H1 (cell line): ENCODE data around the gene IL3. TPM values are rescaled to one million over a fixed set of nuclear protein-coding genes. Genes with fewer than 3 reads are reported as not detected.

ENCODE experiments used
- ASH2L ChIP-seq: fragments of 200-600, 300-600 bp; sonication (generic); IDR thresholded peaks from one replicate; pipeline ENCODE4 v1.7.1; 2017; ENCODE audit warnings: low read length
- MAFK ChIP-seq: IDR thresholded peaks from 2 replicates; pipeline ENCODE4 v1.6.1; 2012; ENCODE audit warnings: low read depth, mild to moderate bottlenecking, improper control_type of control experiment, low read length
- NANOG ChIP-seq: IDR thresholded peaks from 2 replicates; pipeline ENCODE4 v1.6.1; 2011; ENCODE audit warnings: low read length, low read depth, mild to moderate bottlenecking, inconsistent platforms; ENCODE audit not compliant: insufficient read depth, poor library complexity, severe bottlenecking
- POU5F1 ChIP-seq: IDR thresholded peaks from 2 replicates; pipeline ENCODE4 v1.6.1; 2011; ENCODE audit warnings: low read depth, mild to moderate bottlenecking, low read length, moderate library complexity
- SUZ12 ChIP-seq: fragments of 200-600 bp; sonication (generic); IDR thresholded peaks from 2 replicates; pipeline ENCODE4 v1.6.1; 2012; ENCODE audit warnings: mild to moderate bottlenecking, inconsistent platforms, low read length, moderate library complexity, mixed read lengths
- polyA plus RNA-seq, 7 experiments: library from polyadenylated mRNA; depleted of rRNA in 3 of 7; stranded (reverse) in 5 of 7; unstranded in 2 of 7; fragments of >200 nt in 5 of 7; fragments of 200-250 nt in 2 of 7; gene quantifications; 1 replicate in 5 of 7; 2 replicates in 1 of 7; 4 replicates in 1 of 7; pipeline versions ENCODE4 v1.2.1 to v1.2.3, GENCODE V29; 2011 to 2013; ENCODE audit warnings: missing spikeins in 2 of 7, mixed read lengths in 2 of 7
- total RNA-seq: library from RNA; stranded (reverse); fragmentation: NEBNext Ultra II Directional; extraction: Animal tissue kit (Norgen Biotek cat#: 25700); gene quantifications from 2 replicates; pipeline ENCODE4 v1.2.1, GENCODE V29; 2021

Gene IL3
- total and polyA plus RNA-seq, 2 of the 8 experiments (the other 6 are each of a cell fraction or from before 2014, with no cell fraction given): not detected

GRCh38 chr5:132057498-132058255 is 2.8 kb upstream of the IL3 start (continued):
- TF ChIP-seq ASH2L (no peak), SUZ12 (no peak), NANOG (no peak), POU5F1 (no peak), MAFK (no peak)
